Measurements from ENCODE around the gene RAB9B.

Gene RAB9B

GRCh38 chrX:103794119-103794518 is 37.9 kb downstream of the RAB9B start:
- no peak overlapping the region for H3K4me3 ChIP-seq (ENCODE audit: low read depth, low read length)
- no peak for DNase-seq (ENCODE audit: low read depth)
- no peak for TF ChIP-seq CTCF (IDR thresholded peaks at IDR 0.05; ENCODE audit: low read depth, low read length, missing control alignments)
- in situ Hi-C loops (cut with HindIII; ENCODE audit: low sequenced_read_pairs), result no loop called here

- H3K4me3 ChIP-seq (ENCODE audit: low read depth, low read length), result no peak overlapping the region
- no peak for DNase-seq (ENCODE audit: low read depth)
- TF ChIP-seq CTCF (IDR thresholded peaks at IDR 0.05; ENCODE audit: low read depth, low read length, missing control alignments), result no peak
- in situ Hi-C loops (cut with HindIII; ENCODE audit: low sequenced_read_pairs), result no loop called here
Measured at GRCh38 chrX:103793545-103793940, 38.5 kb downstream of the RAB9B start.

GRCh38 chrX:103792916-103793544 is 39.0 kb downstream of the RAB9B start:
- no peak for TF ChIP-seq CTCF (IDR thresholded peaks at IDR 0.05; ENCODE audit: low read depth, low read length, missing control alignments)
- in situ Hi-C loops (cut with HindIII; ENCODE audit: low sequenced_read_pairs), result no loop called here
- H3K4me3 ChIP-seq (ENCODE audit: low read depth, low read length), result no peak overlapping the region
- DNase-seq (ENCODE audit: low read depth), result peak; percentile 28

- in situ Hi-C loops (cut with HindIII; ENCODE audit: low sequenced_read_pairs), result no loop called here
- DNase-seq (ENCODE audit: low read depth), result no peak
- H3K4me3 ChIP-seq (ENCODE audit: low read depth, low read length), result no peak overlapping the region
- no peak for TF ChIP-seq CTCF (IDR thresholded peaks at IDR 0.05; ENCODE audit: low read depth, low read length, missing control alignments)
Measured at GRCh38 chrX:103791826-103792485, 40.1 kb downstream of the RAB9B start.

GRCh38 chrX:103791228-103791627 is 40.8 kb downstream of the RAB9B start:
- in situ Hi-C loops (cut with HindIII; ENCODE audit: low sequenced_read_pairs), result no loop called here
- no peak overlapping the region for H3K4me3 ChIP-seq (ENCODE audit: low read depth, low read length)
- DNase-seq (ENCODE audit: low read depth), result no peak
- TF ChIP-seq CTCF (IDR thresholded peaks at IDR 0.05; ENCODE audit: low read depth, low read length, missing control alignments), result no peak

GRCh38 chrX:103789004-103789403 is 43.1 kb downstream of the RAB9B start:
- no peak for TF ChIP-seq CTCF (IDR thresholded peaks at IDR 0.05; ENCODE audit: low read depth, low read length, missing control alignments)
- in situ Hi-C loops (cut with HindIII; ENCODE audit: low sequenced_read_pairs), result no loop called here
- DNase-seq (ENCODE audit: low read depth), result no peak

More at GRCh38 chrX:103789004-103789403, 43.1 kb downstream of the RAB9B start:
- no peak overlapping the region for H3K4me3 ChIP-seq (ENCODE audit: low read depth, low read length)

Measured in astrocyte of the cerebellum (primary cell).